K562 (cell line): ENCODE measurements around the gene PDGFA.

Experiments used
- TAF1 ChIP-seq: IDR thresholded peaks from 2 replicates; pipeline ENCODE4 v1.6.1; 2011; ENCODE audit warnings: mild to moderate bottlenecking, low read length, moderate library complexity; ENCODE audit not compliant: insufficient read depth, control insufficient read depth, severe bottlenecking; ENCODE audit errors: extremely low read depth
- TF ChIP-seq, protein P1 (sequence below): fragments of 250-450 bp; sonication (Bioruptor Pico); IDR thresholded peaks from 2 replicates; pipeline ENCODE4 v1.4.0; 2020
- TF ChIP-seq, protein P2 (sequence below), 3 experiments: IDR thresholded peaks in 2 of 3; conservative IDR thresholded peaks in 1 of 3; 2 replicates each; pipeline ENCODE4 v1.5.1; 2011 to 2012; ENCODE audit warnings: low read length in 3 of 3, mild to moderate bottlenecking in 3 of 3, control low read depth in 2 of 3, improper control_type of control experiment in 1 of 3, inconsistent platforms in 1 of 3, low read depth in 1 of 3, mixed read lengths in 1 of 3, moderate library complexity in 1 of 3; ENCODE audit not compliant: insufficient read depth in 2 of 3

DNA sequence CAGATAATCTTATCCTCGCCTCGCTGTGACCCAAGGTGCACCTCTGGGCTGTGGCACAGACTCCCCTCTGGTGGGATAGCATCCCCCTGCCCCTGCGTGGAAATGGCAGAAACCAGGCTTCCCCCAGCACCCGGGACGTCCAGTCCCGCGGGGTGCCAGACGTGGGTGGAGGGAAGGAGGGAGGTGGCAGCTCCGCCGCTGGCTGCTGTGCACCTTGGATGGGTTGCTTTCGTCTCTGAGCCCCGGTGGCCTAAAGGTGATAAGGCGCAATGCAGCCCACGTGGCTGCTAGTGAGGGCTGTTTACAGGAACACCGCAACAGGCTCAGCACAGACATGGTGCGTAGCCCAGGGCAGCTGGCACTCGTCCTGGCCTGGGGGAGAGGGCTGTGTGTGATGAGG is 13.6 kb upstream of the PDGFA start:
- TF ChIP-seq, protein P1, sequence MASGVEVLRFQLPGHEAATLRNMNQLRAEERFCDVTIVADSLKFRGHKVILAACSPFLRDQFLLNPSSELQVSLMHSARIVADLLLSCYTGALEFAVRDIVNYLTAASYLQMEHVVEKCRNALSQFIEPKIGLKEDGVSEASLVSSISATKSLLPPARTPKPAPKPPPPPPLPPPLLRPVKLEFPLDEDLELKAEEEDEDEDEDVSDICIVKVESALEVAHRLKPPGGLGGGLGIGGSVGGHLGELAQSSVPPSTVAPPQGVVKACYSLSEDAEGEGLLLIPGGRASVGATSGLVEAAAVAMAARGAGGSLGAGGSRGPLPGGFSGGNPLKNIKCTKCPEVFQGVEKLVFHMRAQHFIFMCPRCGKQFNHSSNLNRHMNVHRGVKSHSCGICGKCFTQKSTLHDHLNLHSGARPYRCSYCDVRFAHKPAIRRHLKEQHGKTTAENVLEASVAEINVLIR: no peak
- TF ChIP-seq, protein P2, sequence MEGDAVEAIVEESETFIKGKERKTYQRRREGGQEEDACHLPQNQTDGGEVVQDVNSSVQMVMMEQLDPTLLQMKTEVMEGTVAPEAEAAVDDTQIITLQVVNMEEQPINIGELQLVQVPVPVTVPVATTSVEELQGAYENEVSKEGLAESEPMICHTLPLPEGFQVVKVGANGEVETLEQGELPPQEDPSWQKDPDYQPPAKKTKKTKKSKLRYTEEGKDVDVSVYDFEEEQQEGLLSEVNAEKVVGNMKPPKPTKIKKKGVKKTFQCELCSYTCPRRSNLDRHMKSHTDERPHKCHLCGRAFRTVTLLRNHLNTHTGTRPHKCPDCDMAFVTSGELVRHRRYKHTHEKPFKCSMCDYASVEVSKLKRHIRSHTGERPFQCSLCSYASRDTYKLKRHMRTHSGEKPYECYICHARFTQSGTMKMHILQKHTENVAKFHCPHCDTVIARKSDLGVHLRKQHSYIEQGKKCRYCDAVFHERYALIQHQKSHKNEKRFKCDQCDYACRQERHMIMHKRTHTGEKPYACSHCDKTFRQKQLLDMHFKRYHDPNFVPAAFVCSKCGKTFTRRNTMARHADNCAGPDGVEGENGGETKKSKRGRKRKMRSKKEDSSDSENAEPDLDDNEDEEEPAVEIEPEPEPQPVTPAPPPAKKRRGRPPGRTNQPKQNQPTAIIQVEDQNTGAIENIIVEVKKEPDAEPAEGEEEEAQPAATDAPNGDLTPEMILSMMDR (IDR thresholded peaks at IDR 0.05 in 2 of 3, conservative IDR thresholded peaks at IDR 0.05 in 1 of 3; ENCODE audit: insufficient read depth in 2 of 3, low read depth in 1 of 3, low read length in 3 of 3): no peak
- no peak for TF ChIP-seq TAF1
